Measurements from ENCODE around the gene PHRF1.

The PHRF1 gene

DNA sequence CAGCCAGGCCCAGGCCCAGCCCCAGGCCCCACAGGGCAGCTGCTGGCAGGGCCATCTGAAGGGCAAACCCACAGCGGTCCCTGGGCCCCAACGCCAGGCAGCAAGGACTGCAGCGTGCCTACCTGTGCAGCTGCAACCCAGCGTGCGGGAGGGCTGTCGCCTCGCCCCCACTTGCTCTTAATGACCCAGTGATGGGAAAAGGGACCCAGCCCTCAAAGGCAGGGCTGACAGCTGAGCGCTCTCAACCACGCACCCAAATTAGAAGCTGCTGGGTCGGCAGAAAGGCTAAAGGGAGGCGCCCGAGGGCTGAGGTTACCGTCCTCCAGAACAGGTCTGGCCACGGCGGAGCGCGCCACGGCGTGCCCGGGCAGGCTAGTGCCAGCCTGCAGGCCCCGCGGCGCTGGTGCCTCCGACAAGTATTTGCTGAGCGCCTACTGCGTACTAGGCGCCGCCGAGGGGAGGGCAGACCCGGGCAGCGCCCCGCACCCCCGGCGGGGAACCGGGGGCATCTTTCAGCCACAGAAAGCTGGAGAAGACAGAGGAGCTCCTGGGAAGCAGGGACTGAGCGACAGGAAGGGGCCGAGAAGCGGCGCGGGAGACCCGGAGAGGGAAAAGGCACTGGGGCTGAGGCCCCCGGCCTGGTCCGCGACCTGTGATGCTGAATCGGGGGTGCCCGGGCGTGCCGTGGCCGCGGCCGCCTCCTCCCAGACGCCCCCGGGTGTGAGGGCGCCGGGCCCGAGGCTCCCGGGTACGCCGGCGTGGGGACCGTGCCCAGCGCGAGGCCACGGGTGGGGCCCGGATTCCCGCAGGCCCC is 41.7 kb upstream of the PHRF1 start:
- Histone ChIP-seq H3K36me3 (replicated peaks) (peaks cover 23% of the 10 kb centered on the region), H3K27ac (no peak overlapping the region), H3K27me3 (replicated peaks) (no peaks in the 10 kb centered on the region), H3K4me3 (ENCODE audit: low read depth, low read length) (peak overlapping the region; percentile 73)
- in situ Hi-C loops (cut with HindIII; ENCODE audit: low pct_ligation_motif_present, low sequenced_read_pairs) = no loop called here
- DNase-seq = no peak
- TF ChIP-seq, protein P1, sequence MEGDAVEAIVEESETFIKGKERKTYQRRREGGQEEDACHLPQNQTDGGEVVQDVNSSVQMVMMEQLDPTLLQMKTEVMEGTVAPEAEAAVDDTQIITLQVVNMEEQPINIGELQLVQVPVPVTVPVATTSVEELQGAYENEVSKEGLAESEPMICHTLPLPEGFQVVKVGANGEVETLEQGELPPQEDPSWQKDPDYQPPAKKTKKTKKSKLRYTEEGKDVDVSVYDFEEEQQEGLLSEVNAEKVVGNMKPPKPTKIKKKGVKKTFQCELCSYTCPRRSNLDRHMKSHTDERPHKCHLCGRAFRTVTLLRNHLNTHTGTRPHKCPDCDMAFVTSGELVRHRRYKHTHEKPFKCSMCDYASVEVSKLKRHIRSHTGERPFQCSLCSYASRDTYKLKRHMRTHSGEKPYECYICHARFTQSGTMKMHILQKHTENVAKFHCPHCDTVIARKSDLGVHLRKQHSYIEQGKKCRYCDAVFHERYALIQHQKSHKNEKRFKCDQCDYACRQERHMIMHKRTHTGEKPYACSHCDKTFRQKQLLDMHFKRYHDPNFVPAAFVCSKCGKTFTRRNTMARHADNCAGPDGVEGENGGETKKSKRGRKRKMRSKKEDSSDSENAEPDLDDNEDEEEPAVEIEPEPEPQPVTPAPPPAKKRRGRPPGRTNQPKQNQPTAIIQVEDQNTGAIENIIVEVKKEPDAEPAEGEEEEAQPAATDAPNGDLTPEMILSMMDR (IDR thresholded peaks at IDR 0.05; ENCODE audit: low read depth, low read length, missing control alignments) = no peak

DNA sequence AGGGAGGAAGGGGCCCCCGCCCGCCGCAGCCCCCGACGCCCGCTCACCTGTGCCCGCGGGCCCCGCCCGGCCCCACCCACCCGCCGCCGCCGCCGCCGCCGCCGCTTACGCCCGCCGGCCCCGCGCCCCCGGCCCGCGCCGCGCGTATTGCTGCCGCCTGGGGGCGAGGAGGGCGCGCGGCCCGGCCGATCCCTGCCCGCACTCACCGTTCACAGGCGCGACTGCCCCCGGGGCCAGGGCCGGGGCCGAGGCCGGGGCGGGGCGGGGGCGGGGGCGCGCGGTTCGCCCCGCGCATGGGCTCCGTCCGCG is 41.1 kb upstream of the PHRF1 start:
- Histone ChIP-seq H3K4me3 (ENCODE audit: low read depth, low read length) (peak overlapping the region; percentile 73), H3K27me3 (replicated peaks) (no peaks in the 10 kb centered on the region), H3K27ac (no peak overlapping the region), H3K36me3 (replicated peaks) (peaks cover 23% of the 10 kb centered on the region)
- TF ChIP-seq, protein P1 (IDR thresholded peaks at IDR 0.05; ENCODE audit: low read depth, low read length, missing control alignments) = no peak
- DNase-seq = no peak
- in situ Hi-C loops (cut with HindIII; ENCODE audit: low pct_ligation_motif_present, low sequenced_read_pairs) = no loop called here

DNA sequence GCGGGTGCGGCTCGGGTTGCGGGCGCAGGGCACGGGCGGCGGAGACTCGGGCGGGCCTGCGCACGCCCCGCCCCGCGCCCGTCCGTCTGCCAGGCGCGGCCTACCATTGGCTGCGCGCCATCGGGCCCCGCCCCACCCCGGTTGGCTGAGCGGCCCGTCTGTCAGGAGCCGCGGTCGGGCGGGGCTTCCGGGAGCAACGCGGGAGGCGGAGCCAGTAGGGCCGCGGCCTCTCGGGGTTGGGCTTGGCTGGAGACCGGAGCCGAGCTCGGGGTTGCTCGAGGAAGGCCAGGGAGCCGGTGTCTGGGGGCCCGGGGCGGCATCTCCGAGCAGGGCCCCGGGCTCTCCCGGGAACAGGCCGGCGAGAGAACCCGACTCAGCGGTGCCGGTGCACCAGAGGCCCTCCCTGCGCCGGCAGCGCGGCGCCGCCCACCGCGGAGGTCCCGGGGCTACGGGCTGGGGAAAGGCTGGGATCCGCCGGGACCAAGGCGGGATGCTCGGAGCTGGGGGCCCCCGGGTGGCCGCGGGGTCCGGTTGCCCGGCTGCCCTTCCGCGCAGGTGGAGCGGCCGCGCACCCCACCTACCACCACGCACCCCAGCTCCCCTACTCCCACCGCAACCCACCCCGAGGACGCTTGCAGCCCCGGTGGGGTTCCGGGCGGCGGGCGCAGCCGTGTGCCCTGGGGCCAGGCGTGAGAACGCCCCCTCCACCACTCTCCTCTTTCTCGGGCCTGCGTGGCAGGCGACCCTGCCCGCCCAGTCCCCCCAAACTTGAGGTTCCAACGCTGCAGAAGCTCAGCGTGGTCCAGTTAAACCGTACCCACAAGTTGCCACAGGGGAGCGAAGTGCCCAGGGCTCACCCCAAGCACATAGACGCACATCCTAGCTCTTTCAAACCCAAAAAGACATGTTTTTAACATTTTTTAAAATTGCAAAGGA is 40.5 kb upstream of the PHRF1 start, which contains the start of gene HRAS:
Gene HRAS, minus strand, starts transcription at position 58 of the 936 bp plus-strand sequence.
- Histone ChIP-seq H3K4me3 (ENCODE audit: low read depth, low read length) (peak within 1 kb of the TSS; percentile 73), H3K27ac (peak within 1 kb of the TSS; percentile 48), H3K36me3 (replicated peaks) (peaks cover 23% of the 10 kb centered on the region), H3K27me3 (replicated peaks) (no peaks in the 10 kb centered on the region)
- DNase-seq = peak; percentile 78
- TF ChIP-seq, protein P1 (IDR thresholded peaks at IDR 0.05; ENCODE audit: low read depth, low read length, missing control alignments) = no peak
- in situ Hi-C loops (cut with HindIII; ENCODE audit: low pct_ligation_motif_present, low sequenced_read_pairs) = no loop called here

DNA sequence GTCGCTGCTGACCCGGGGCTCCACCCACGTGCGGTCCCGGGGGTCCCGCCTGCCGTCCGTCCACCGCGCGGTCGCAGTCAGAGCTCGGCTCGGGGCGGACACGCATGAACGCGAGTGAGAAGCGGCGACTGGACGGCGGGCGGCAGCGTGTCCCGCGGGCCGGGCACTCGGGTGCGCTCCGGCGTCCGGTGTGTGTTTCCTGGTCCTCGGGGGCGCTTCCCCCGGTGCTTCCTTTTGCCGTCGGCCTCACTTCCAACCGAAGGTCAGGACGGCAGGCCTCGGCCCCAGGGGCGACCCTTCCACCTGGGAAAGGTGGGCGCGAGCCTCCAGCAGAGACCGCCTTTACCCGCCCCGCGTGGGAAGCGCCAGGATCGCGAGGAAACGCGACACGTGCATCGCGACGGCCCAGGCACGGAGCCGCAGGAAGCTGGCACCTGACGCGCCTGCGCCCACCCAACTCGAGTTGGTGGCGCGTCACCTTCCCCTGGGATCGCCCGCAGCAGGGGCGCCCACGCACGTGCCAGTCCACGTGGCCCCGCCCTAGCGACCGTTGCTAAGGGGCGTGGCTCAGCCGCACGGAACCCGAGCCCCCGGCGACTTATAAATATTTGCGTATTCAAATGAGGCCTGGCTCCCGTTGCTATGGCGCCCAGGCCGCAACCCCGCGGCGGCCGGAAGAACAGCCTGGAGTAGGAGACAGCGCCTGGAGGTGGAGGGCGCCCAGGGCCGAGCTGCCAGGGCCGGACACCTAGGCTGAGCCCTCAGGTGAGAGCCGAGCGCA is 39.2 kb upstream of the PHRF1 start, which contains the start of gene LRRC56:
Gene LRRC56, plus strand, starts transcription at position 687 of the 781 bp plus-strand sequence. CDS start 3,158 bp downstream, outside the sequence.
- H3K36me3 ChIP-seq (replicated peaks) = peaks cover 18% of the 10 kb centered on the region
- TF ChIP-seq, protein P1 (IDR thresholded peaks at IDR 0.05; ENCODE audit: low read depth, low read length, missing control alignments) = no peak
- no peaks in the 10 kb centered on the region for H3K27me3 ChIP-seq (replicated peaks)
- peak within 1 kb of the TSS; percentile 40 for H3K4me3 ChIP-seq (ENCODE audit: low read depth, low read length)
- DNase-seq = peak; percentile 79
- H3K27ac ChIP-seq = no peak within 1 kb of the TSS
- in situ Hi-C loops (cut with HindIII; ENCODE audit: low pct_ligation_motif_present, low sequenced_read_pairs) = no loop called here

DNA sequence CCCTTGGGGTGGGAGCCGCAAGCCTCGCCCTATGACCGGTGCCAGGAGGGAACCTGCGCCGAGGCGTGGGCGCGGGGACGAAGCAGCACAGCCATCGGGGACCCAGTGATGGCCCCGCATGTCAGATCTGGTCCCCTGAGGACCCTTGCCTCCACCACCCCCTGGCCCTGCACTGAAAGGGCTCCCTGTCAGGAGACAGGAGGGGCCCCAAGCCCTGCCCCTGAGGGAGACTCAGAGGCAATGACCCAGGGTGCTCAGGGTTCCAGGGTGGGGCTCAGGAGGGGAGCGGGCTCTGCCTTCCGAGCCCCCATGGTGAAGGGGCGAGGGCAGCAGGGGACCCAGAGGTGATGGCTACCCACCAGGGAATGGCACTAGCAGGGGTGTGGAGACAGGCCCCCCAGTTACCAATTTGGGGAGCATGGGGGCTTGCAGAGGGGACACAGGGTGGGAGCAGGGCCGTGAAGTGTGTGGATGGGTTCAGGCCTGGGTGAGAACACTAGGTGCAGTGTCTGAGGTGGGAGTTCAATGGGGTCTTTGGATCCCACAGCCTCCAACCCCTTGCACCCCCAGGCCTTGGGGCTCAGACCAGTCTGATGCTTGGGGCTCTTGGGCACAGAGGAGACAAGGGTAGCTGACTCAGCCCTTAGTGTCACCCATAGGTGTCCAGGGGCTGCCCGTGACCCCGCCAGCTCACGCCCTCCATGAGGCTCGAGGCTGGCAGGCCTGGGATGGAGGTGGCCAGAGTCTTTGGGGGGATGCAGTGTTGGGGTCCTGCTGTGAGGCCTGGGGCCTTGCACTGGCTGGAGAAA is 38.4 kb upstream of the PHRF1 start:
- TF ChIP-seq, protein P1 (IDR thresholded peaks at IDR 0.05; ENCODE audit: low read depth, low read length, missing control alignments) = no peak
- in situ Hi-C loops (cut with HindIII; ENCODE audit: low pct_ligation_motif_present, low sequenced_read_pairs) = no loop called here
- H3K27ac ChIP-seq = no peak overlapping the region

More for the DNA sequence above, 38.4 kb upstream of the PHRF1 start:
- peaks cover 10% of the 10 kb centered on the region for H3K36me3 ChIP-seq (replicated peaks)
- DNase-seq = no peak
- no peaks in the 10 kb centered on the region for H3K27me3 ChIP-seq (replicated peaks)
- peak overlapping the region; percentile 40 for H3K4me3 ChIP-seq (ENCODE audit: low read depth, low read length)
